Neural cell (in vitro differentiated cells): Measurements from ENCODE around the gene PACS2. TPM values are rescaled to one million over a fixed set of nuclear protein-coding genes. Genes with fewer than 3 reads are reported as not detected.

Source experiments
- H2AFZ ChIP-seq: fragments of 200-600, 300-800 bp; sonication (generic), shearing (Covaris generic); 2 replicates; pipeline ENCODE4 v1.6.0; 2014; ENCODE audit warnings: low read depth, mild to moderate bottlenecking, antibody characterized with exemption, low read length, moderate library complexity
- H3F3A ChIP-seq: fragments of 200-600 bp; shearing (Covaris generic); 2 replicates; pipeline ENCODE4 v1.6.1; 2016; ENCODE audit warnings: mild to moderate bottlenecking, moderate library complexity, mixed read lengths, antibody characterized with exemption, low read length; ENCODE audit not compliant: insufficient read depth, poor library complexity, severe bottlenecking
- H3K27ac ChIP-seq: fragments of 200-600, 300-800 bp; sonication (generic), shearing (Covaris generic); 2 replicates; pipeline ENCODE4 v1.5.1; 2014; ENCODE audit warnings: mild to moderate bottlenecking, low read length, moderate library complexity
- H3K27me3 ChIP-seq: fragments of 300-800, 200-600 bp; sonication (generic), shearing (Covaris generic); 2 replicates; pipeline ENCODE4 v1.6.0; 2014; ENCODE audit warnings: mild to moderate bottlenecking, low read depth, low read length, moderate library complexity; ENCODE audit not compliant: insufficient read depth
- H3K36me3 ChIP-seq: fragments of 300-800, 200-600 bp; sonication (generic), shearing (Covaris generic); 2 replicates; pipeline ENCODE4 v1.5.1; 2014; ENCODE audit warnings: mild to moderate bottlenecking, antibody characterized with exemption, low read length, moderate library complexity; ENCODE audit not compliant: insufficient read depth
- H3K4me2 ChIP-seq: fragments of 300-800, 200-600 bp; sonication (generic), shearing (Covaris generic); 2 replicates; pipeline ENCODE4 v1.6.0; 2014; ENCODE audit warnings: mild to moderate bottlenecking, low read length
- H3K4me3 ChIP-seq: fragments of 300-800, 200-600 bp; sonication (generic), shearing (Covaris generic); 2 replicates; pipeline ENCODE4 v1.5.1; 2014; ENCODE audit warnings: mild to moderate bottlenecking, low read length, moderate library complexity
- H3K79me2 ChIP-seq: fragments of 200-600 bp; shearing (Covaris generic); replicated peaks from 2 replicates; pipeline ENCODE4 v1.6.0; 2014; ENCODE audit warnings: mild to moderate bottlenecking, low read length, moderate library complexity; ENCODE audit not compliant: insufficient read depth
- H3K9ac ChIP-seq: fragments of 300-800, 200-600 bp; sonication (generic), shearing (Covaris generic); 2 replicates; pipeline ENCODE4 v1.6.1; 2016; ENCODE audit warnings: mild to moderate bottlenecking, low read length, mixed read lengths
- H3K9me2 ChIP-seq: fragments of 200-600 bp; shearing (Covaris generic); 2 replicates; pipeline ENCODE4 v1.6.1; 2016; ENCODE audit warnings: mild to moderate bottlenecking, low read length, mixed read lengths; ENCODE audit not compliant: insufficient read depth
- H3K9me3 ChIP-seq: fragments of 200-600, 300-800 bp; sonication (generic), shearing (Covaris generic); 2 replicates; pipeline ENCODE4 v1.6.1; 2016; ENCODE audit warnings: mild to moderate bottlenecking, mixed run types, low read length, moderate library complexity, mixed read lengths
- H4K20me1 ChIP-seq: fragments of 200-600 bp; shearing (Covaris generic); 2 replicates; pipeline ENCODE4 v1.6.1; 2016; ENCODE audit warnings: mild to moderate bottlenecking, mixed run types; ENCODE audit not compliant: insufficient read depth
- EP300 ChIP-seq: fragments of 450-650 bp; conservative IDR thresholded peaks from 2 replicates; pipeline ENCODE4 v1.6.1; 2014; ENCODE audit warnings: antibody characterized with exemption, mild to moderate bottlenecking, moderate library complexity; ENCODE audit not compliant: poor library complexity, severe bottlenecking
- EZH2 ChIP-seq: fragments of 200-600, 300-800 bp; shearing (Covaris generic), sonication (generic); IDR thresholded peaks from 2 replicates; pipeline ENCODE4 v1.6.1; 2014; ENCODE audit warnings: antibody characterized with exemption, low read length, borderline replicate concordance, mild to moderate bottlenecking; ENCODE audit not compliant: insufficient read depth, poor library complexity, severe bottlenecking
- MXI1 ChIP-seq: fragments of 450-650 bp; conservative IDR thresholded peaks from 2 replicates; pipeline ENCODE4 v1.6.1; 2014; ENCODE audit warnings: antibody characterized with exemption, mild to moderate bottlenecking; ENCODE audit not compliant: poor library complexity, severe bottlenecking
- POLR2AphosphoS5 ChIP-seq: IDR thresholded peaks from 2 replicates; pipeline ENCODE4 v1.6.1; 2012
- RAD21 ChIP-seq: fragments of 450-650 bp; conservative IDR thresholded peaks from 2 replicates; pipeline ENCODE4 v1.6.1; 2014; ENCODE audit warnings: antibody characterized with exemption, mild to moderate bottlenecking, moderate library complexity
- REST ChIP-seq: IDR thresholded peaks from 2 replicates; pipeline ENCODE4 v1.6.1; 2012; ENCODE audit warnings: borderline replicate concordance
- SMC3 ChIP-seq: fragments of 450-650 bp; conservative IDR thresholded peaks from 2 replicates; pipeline ENCODE4 v1.6.1; 2014; ENCODE audit warnings: antibody characterized with exemption, mild to moderate bottlenecking, moderate library complexity; ENCODE audit not compliant: poor library complexity
- TAF1 ChIP-seq: IDR thresholded peaks from 2 replicates; pipeline ENCODE4 v1.6.1; 2012; ENCODE audit warnings: low read depth
- polyA plus RNA-seq: library from polyadenylated mRNA; depleted of rRNA; stranded (reverse); fragments of >200 nt; gene quantifications from 2 replicates; pipeline ENCODE4 v1.2.3, GENCODE V29; 2014
- TF ChIP-seq, protein P1 (sequence below): fragments of 450-650 bp; IDR thresholded peaks from 2 replicates; pipeline ENCODE4 v1.5.1; 2014; ENCODE audit warnings: antibody characterized with exemption, mild to moderate bottlenecking, moderate library complexity; ENCODE audit not compliant: poor library complexity, severe bottlenecking

PACS2 gene
- polyA plus RNA-seq, 1 donor from 2014 or later: 77.7 TPM

- no peaks in the 10 kb centered on the region for H3F3A ChIP-seq
- no peak overlapping the region for H2AFZ ChIP-seq
- H4K20me1 ChIP-seq: no peaks in the 10 kb centered on the region
- H3K4me2 ChIP-seq: no peak overlapping the region
- H3K4me3 ChIP-seq: no peak overlapping the region
- no peaks in the 10 kb centered on the region for H3K36me3 ChIP-seq
- no peaks in the 10 kb centered on the region for H3K27me3 ChIP-seq
- no peak overlapping the region for H3K27ac ChIP-seq
- no peaks in the 10 kb centered on the region for H3K79me2 ChIP-seq
- no peaks in the 10 kb centered on the region for H3K9me3 ChIP-seq
- no peak for TF ChIP-seq MXI1
- TF ChIP-seq SMC3: no peak
- no peak for TF ChIP-seq EP300
- no peak for TF ChIP-seq EZH2
- no peak for TF ChIP-seq REST
- TF ChIP-seq TAF1: no peak
- no peak for TF ChIP-seq RAD21
- no peak for TF ChIP-seq POLR2AphosphoS5
- TF ChIP-seq, protein P1, sequence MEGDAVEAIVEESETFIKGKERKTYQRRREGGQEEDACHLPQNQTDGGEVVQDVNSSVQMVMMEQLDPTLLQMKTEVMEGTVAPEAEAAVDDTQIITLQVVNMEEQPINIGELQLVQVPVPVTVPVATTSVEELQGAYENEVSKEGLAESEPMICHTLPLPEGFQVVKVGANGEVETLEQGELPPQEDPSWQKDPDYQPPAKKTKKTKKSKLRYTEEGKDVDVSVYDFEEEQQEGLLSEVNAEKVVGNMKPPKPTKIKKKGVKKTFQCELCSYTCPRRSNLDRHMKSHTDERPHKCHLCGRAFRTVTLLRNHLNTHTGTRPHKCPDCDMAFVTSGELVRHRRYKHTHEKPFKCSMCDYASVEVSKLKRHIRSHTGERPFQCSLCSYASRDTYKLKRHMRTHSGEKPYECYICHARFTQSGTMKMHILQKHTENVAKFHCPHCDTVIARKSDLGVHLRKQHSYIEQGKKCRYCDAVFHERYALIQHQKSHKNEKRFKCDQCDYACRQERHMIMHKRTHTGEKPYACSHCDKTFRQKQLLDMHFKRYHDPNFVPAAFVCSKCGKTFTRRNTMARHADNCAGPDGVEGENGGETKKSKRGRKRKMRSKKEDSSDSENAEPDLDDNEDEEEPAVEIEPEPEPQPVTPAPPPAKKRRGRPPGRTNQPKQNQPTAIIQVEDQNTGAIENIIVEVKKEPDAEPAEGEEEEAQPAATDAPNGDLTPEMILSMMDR: no peak
- no peaks in the 10 kb centered on the region for H3K9me2 ChIP-seq
- H3K9ac ChIP-seq: no peak overlapping the region
These were observed 68.7 kb downstream of the PACS2 start for GRCh38 chr14:105383083-105383730.

DNA sequence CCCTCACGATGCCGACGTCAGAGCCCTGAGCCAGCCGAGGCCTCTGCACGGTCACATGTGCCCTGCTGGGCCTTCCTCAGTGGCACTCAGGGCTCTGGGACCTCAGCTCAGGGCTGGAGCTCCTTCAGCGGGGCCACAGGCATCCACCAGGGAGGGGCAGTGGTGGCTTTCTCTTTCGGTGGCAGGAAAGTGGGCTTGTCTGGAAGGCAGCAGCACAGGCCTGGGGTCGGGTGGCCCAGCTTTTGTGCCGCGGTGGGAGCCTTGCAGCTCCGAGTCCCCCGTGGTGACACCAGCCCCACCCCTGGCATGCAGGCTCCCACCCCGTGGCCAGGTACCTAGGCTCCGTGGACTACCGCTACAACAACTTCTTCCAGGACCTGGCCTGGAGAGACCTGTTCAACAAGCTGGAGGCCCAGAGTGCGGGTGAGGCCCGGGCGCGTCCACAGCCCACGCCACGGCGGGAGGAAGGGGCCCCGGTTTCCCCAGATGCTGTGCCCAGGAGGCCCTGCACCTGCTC, 69.6 kb downstream of the PACS2 start:
- no peaks in the 10 kb centered on the region for H3K36me3 ChIP-seq
- H3K4me3 ChIP-seq: no peak overlapping the region
- no peaks in the 10 kb centered on the region for H3K27me3 ChIP-seq
- TF ChIP-seq TAF1 (no peak), POLR2AphosphoS5 (no peak), EZH2 (no peak), SMC3 (no peak), EP300 (no peak), MXI1 (no peak), RAD21 (no peak), REST (no peak)
- TF ChIP-seq, protein P1: no peak
- no peaks in the 10 kb centered on the region for H3K79me2 ChIP-seq
- no peak overlapping the region for H3K4me2 ChIP-seq
- no peaks in the 10 kb centered on the region for H3K9me2 ChIP-seq
- no peak overlapping the region for H3K9ac ChIP-seq
- H3K9me3 ChIP-seq: no peaks in the 10 kb centered on the region
- H2AFZ ChIP-seq: no peak overlapping the region
- H3F3A ChIP-seq: no peaks in the 10 kb centered on the region
- no peaks in the 10 kb centered on the region for H4K20me1 ChIP-seq
- no peak overlapping the region for H3K27ac ChIP-seq
